GM12892 (cell line): ENCODE data around the gene CACNA1F.
A peak's percentile ranks its signal among the peaks of the same experiment; 100 is the strongest.

Source experiments
- DNase-seq: peaks from one replicate; pipeline ENCODE4 v3.0.0; 2011; ENCODE audit not compliant: insufficient read length
- FAIRE-seq: peaks from 2 replicates; lab custom pipeline; 2011; peaks lifted over from hg19 to GRCh38; lab: Jason Lieb, UNC
- POLR2A ChIP-seq: IDR thresholded peaks from 2 replicates; pipeline ENCODE4 v1.6.1; 2011; ENCODE audit warnings: low read depth, low read length, control low read depth
- POLR2AphosphoS5 ChIP-seq: IDR thresholded peaks from 2 replicates; pipeline ENCODE4 v1.6.1; 2011; ENCODE audit warnings: low read depth, low read length, control low read depth
- TAF1 ChIP-seq: IDR thresholded peaks from 2 replicates; pipeline ENCODE4 v1.6.1; 2011; ENCODE audit warnings: low read depth, mild to moderate bottlenecking, control low read depth, low read length, borderline replicate concordance

Gene CACNA1F

DNA sequence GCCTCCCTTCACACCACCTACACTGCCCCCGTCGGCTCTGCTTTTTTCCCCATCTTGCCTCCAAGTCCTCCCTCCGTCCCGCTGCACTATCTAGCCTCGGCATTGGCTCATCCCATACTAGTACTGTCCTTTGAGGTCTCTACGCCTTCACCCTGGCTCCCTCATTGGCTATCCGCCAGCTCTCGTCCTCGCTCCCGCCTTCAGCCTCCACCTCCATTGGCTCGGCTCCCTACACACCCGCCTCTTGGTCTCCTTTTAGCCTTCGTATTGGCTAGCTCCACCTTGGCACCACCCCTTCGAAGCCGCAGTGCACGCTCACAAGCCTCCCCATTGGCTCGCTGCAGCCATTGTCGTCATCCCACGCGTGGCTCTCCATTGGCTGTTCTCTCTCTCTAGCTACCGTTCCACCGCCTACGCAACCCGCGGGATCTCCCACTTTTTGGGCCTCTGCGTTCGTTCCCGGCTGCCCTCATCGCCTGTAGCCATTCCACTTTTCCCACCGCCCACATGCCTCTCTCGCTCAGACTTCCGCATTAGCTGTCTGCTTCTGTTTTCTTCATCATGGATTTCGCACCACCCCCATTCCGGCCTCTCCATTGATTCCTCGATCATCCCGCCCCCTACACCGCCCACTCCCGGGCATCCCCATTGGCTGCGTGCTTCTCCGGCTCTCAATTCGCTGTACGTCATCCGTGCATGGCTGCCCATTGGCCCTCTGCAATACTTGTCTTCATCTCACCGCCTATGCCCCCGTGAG is 36.0 kb upstream of the CACNA1F start:
- TF ChIP-seq TAF1, result peak; percentile 68; the same call in 1 of the 2 replicates
- peak; percentile 83 for TF ChIP-seq POLR2AphosphoS5
- TF ChIP-seq POLR2A, result peak; percentile 80
- DNase-seq (peak; percentile 80), FAIRE-seq (peak; percentile 97)

DNA sequence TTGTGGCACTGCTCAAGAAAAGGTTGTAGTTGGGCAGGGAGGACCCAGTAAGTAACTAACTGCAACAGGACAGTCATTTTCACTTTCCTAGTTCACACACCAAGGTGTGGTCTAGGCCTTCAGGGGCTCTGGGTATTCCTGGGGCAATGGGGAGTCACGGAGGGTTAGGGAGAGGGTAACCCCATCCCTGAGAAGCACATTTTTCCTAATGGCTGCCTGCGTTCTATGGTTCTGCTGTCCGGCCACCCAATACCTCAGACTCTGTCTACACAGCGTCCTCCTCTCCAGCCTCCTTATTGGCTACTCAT is 35.5 kb upstream of the CACNA1F start:
- DNase-seq (no peak), FAIRE-seq (no peak)
- no peak for TF ChIP-seq POLR2A
- no peak for TF ChIP-seq TAF1
- no peak for TF ChIP-seq POLR2AphosphoS5

GRCh38 chrX:49266523-49267445 is 33.6 kb upstream of the CACNA1F start:
- TF ChIP-seq POLR2A (no peak), POLR2AphosphoS5 (no peak), TAF1 (no peak)
- DNase-seq (no peak), FAIRE-seq (peak; percentile 27)

GRCh38 chrX:49264460-49264859 is 31.3 kb upstream of the CACNA1F start, which contains the start of gene FOXP3:
Gene FOXP3 (minus strand): TSS chrX:49264710. CDS start chrX:49258505, 6,205 bp downstream.
- DNase-seq (no peak), FAIRE-seq (no peak)
- TF ChIP-seq TAF1 (no peak), POLR2AphosphoS5 (no peak), POLR2A (no peak)

- TF ChIP-seq POLR2AphosphoS5 (no peak), TAF1 (no peak), POLR2A (no peak)
- FAIRE-seq, result no peak
- no peak for DNase-seq
Measured at GRCh38 chrX:49263631-49264030, 30.5 kb upstream of the CACNA1F start.

DNA sequence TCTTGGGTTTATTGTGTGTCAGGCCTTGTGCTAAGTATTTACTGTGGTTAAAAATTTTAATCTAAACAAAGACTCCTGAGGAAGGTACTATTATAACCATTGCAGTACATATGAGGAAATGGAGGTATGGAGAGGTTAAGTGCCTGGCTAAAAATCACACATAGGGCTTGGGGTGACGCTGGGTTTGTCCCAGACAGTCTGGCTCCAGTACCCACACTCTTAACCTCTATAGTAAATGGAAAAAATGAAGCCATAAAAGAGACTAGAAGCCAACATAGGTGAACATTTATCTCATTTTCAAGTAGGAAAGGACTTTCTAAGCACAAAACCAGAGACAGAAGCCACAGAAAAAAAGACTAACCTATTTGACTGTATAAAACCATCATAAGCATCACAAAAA is 29.5 kb upstream of the CACNA1F start:
- TF ChIP-seq POLR2AphosphoS5 (no peak), TAF1 (no peak), POLR2A (no peak)
- DNase-seq, result no peak
- no peak for FAIRE-seq

DNA sequence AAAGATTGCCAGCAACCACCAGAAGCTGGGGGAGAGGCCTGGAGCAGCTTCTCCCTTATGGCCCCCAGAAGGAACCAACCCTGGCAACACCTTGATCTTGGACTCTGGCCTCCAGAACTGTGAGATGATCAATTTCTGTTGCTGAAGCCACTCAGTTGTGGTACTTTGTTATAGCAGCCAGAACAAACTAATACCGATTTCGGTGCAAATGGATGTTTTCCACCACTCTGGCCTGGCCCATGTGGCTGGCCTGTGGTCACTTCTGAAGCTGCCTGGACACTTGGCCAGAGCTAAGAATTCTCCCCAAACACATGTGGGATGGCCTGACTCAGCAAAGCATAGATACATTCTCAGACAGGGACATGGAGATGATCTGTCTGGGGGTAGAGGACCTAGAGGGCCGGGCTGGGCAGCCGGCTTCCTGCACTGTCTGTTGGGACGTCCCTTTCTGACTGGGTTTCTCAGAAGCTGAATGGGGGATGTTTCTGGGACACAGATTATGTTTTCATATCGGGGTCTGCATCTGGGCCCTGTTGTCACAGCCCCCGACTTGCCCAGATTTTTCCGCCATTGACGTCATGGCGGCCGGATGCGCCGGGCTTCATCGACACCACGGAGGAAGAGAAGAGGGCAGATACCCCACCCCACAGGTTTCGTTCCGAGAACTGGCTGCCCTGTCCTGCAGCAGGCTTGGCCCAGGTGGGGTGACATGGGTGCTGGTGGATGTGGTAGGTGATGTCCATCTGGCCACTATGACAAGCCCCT is 27.3 kb upstream of the CACNA1F start:
- no peak for DNase-seq
- no peak for FAIRE-seq
- no peak for TF ChIP-seq TAF1
- no peak for TF ChIP-seq POLR2AphosphoS5
- no peak for TF ChIP-seq POLR2A

- TF ChIP-seq POLR2A (no peak), POLR2AphosphoS5 (no peak), TAF1 (no peak)
- FAIRE-seq (no peak), DNase-seq (no peak)
Measured at GRCh38 chrX:49258749-49259124, 25.6 kb upstream of the CACNA1F start.

DNA sequence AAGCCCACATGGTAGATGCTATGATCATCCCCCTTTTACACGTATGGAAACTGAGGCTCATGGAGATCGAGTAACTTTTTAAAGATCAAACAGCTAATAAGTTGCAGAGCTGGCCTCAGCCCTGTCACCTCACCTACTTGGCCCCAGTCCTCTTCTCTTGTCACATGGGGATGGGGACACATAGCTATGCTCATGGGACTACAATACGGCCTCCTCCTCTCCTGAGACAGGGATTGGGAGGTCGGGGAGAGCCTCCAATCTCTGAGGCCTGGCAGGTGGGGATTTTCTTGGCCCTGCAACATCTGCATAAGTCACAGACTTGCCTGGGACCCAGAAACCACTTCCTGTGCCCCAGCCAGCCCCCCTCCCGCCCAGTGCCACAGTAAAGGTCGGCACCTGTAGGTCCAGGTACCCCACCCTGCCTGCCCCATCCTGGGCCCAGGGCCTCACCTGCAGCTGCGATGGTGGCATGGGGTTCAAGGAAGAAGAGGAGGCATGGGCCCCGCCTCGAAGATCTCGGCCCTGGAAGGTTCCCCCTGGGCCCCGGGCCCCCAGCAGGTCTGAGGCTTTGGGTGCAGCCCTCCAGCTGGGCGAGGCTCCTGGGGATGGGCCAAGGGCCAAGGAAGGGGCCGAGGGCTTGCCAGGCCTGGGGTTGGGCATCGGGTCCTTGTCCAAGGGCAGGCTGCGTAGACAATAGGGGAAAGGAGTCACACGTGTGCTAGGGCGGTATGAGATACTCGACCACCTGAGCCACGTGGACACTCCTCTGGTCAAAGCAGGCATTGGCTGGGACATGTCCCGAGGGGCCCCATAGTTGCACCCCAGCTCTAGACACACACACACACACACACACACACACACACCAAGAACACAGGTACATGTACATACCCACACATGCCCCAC is 25.0 kb upstream of the CACNA1F start:
- TF ChIP-seq TAF1 (no peak), POLR2A (no peak), POLR2AphosphoS5 (no peak)
- DNase-seq (no peak), FAIRE-seq (no peak)
